Kidney epithelial cell (primary cell): ENCODE data around the gene RTN4. TPM values are rescaled to one million over a fixed set of nuclear protein-coding genes. Genes with fewer than 3 reads are reported as not detected.
"Not testable (repeated sequence)": the region's sequence is repeated elsewhere in the genome, so short reads cannot be mapped to it uniquely, and the experiment has no call there.

ENCODE experiments used
- DNase-seq: peaks from one replicate; pipeline ENCODE4 v3.0.0-alpha.2; 2010; ENCODE audit warnings: low read depth
- H3K27me3 ChIP-seq: 2 replicates; pipeline ENCODE4 v1.6.0; 2011; ENCODE audit warnings: low read length; ENCODE audit not compliant: control insufficient read depth, insufficient read depth
- H3K36me3 ChIP-seq: 2 replicates; pipeline ENCODE4 v1.5.1; 2011; ENCODE audit warnings: low read length; ENCODE audit not compliant: control insufficient read depth, insufficient read depth
- H3K4me3 ChIP-seq: 2 replicates; pipeline ENCODE4 v1.5.1; 2011; ENCODE audit warnings: low read depth, mild to moderate bottlenecking, control low read depth, low read length
- CTCF ChIP-seq: IDR thresholded peaks from 2 replicates; pipeline ENCODE4 v1.5.1; 2011; ENCODE audit warnings: mild to moderate bottlenecking, moderate library complexity, low read length, control low read depth, inconsistent platforms; ENCODE audit not compliant: insufficient read depth, poor library complexity, severe bottlenecking
- total RNA-seq: library from RNA; depleted of rRNA; stranded (reverse); fragments of >200 nt; gene quantifications from 2 replicates; pipeline ENCODE4 v1.2.3, GENCODE V29; 2015

Gene RTN4
- total RNA-seq, 1 donor from 2014 or later = 382 TPM

- H3K4me3 ChIP-seq = no peak overlapping the region
- TF ChIP-seq CTCF = no peak
- no peaks in the 10 kb centered on the region for H3K36me3 ChIP-seq
- DNase-seq = no peak
- H3K27me3 ChIP-seq = no peaks in the 10 kb centered on the region
These were observed 28.7 kb upstream of the RTN4 start for GRCh38 chr2:55078956-55079355.

GRCh38 chr2:55076721-55077120 is 26.5 kb upstream of the RTN4 start:
- no peak overlapping the region for H3K4me3 ChIP-seq
- DNase-seq = no peak
- H3K36me3 ChIP-seq = no peaks in the 10 kb centered on the region
- H3K27me3 ChIP-seq = no peaks in the 10 kb centered on the region
- TF ChIP-seq CTCF = no peak

GRCh38 chr2:55076019-55076418 is 25.8 kb upstream of the RTN4 start:
- not testable (repeated sequence) for DNase-seq, H3K27me3 ChIP-seq, H3K36me3 ChIP-seq, H3K4me3 ChIP-seq

- Histone ChIP-seq H3K27me3 (no peaks in the 10 kb centered on the region), H3K4me3 (no peak overlapping the region)
- TF ChIP-seq CTCF = no peak
These were observed 23.0 kb upstream of the RTN4 start for GRCh38 chr2:55073000-55073983.

GRCh38 chr2:55063713-55064323 is 13.6 kb upstream of the RTN4 start:
- no peak for DNase-seq
- Histone ChIP-seq H3K4me3 (no peak overlapping the region), H3K36me3 (no peaks in the 10 kb centered on the region), H3K27me3 (no peaks in the 10 kb centered on the region)
- no peak for TF ChIP-seq CTCF

More at GRCh38 chr2:55073000-55073983, 23.0 kb upstream of the RTN4 start:
- DNase-seq = no peak
- H3K36me3 ChIP-seq = no peaks in the 10 kb centered on the region

GRCh38 chr2:55063226-55063625 is 13.0 kb upstream of the RTN4 start:
- no peak for DNase-seq
- no peak for TF ChIP-seq CTCF

More at GRCh38 chr2:55063226-55063625, 13.0 kb upstream of the RTN4 start:
- no peaks in the 10 kb centered on the region for H3K27me3 ChIP-seq
- no peaks in the 10 kb centered on the region for H3K36me3 ChIP-seq
- H3K4me3 ChIP-seq = no peak overlapping the region
